ENCODE measurements around the gene DTX3L.

- TF ChIP-seq, protein P1, sequence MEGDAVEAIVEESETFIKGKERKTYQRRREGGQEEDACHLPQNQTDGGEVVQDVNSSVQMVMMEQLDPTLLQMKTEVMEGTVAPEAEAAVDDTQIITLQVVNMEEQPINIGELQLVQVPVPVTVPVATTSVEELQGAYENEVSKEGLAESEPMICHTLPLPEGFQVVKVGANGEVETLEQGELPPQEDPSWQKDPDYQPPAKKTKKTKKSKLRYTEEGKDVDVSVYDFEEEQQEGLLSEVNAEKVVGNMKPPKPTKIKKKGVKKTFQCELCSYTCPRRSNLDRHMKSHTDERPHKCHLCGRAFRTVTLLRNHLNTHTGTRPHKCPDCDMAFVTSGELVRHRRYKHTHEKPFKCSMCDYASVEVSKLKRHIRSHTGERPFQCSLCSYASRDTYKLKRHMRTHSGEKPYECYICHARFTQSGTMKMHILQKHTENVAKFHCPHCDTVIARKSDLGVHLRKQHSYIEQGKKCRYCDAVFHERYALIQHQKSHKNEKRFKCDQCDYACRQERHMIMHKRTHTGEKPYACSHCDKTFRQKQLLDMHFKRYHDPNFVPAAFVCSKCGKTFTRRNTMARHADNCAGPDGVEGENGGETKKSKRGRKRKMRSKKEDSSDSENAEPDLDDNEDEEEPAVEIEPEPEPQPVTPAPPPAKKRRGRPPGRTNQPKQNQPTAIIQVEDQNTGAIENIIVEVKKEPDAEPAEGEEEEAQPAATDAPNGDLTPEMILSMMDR (conservative IDR thresholded peaks at IDR 0.05; ENCODE audit: low read length): no peak
- no peak for TF ChIP-seq EZH2phosphoT487 (IDR thresholded peaks at IDR 0.05; ENCODE audit: borderline replicate concordance)
Observed at GRCh38 chr3:122533480-122533879, 30.7 kb upstream of the DTX3L start.
